Cerebellar nuclear complex (tissue), 1 donor: ENCODE measurements around the gene ME2.
"Not testable (repeated sequence)": the region's sequence is repeated elsewhere in the genome, so short reads cannot be mapped to it uniquely, and the experiment has no call there.

ENCODE experiments used
- DNase-seq, 2 experiments: peaks; one replicate each; lab custom pipeline; 2025; lab: John Stamatoyannopoulos, UW

The ME2 gene

GRCh38 chr18:50973367-50974126 lies 94.6 kb downstream of the ME2 start:
- DNase-seq = no peak

- no peak for DNase-seq
Observed at GRCh38 chr18:50977037-50977760, 98.3 kb downstream of the ME2 start.

- DNase-seq = no peak
Observed at GRCh38 chr18:50981381-50981780, 102.5 kb downstream of the ME2 start.

GRCh38 chr18:50982086-50982801 lies 103.3 kb downstream of the ME2 start:
- no peak for DNase-seq

GRCh38 chr18:50982802-50983179 lies 103.9 kb downstream of the ME2 start:
- DNase-seq = no peak

- peak; percentile 27 to 38 for DNase-seq
Observed at GRCh38 chr18:50986360-50987087, 107.6 kb downstream of the ME2 start.

GRCh38 chr18:50987261-50987660 lies 108.3 kb downstream of the ME2 start:
- no peak for DNase-seq

GRCh38 chr18:50989711-50990110 lies 110.8 kb downstream of the ME2 start:
- DNase-seq = no peak

GRCh38 chr18:50992351-50992762 lies 113.4 kb downstream of the ME2 start:
- no peak for DNase-seq

GRCh38 chr18:50994031-50994430 lies 115.1 kb downstream of the ME2 start:
- DNase-seq = no peak

GRCh38 chr18:51003174-51003573 lies 124.3 kb downstream of the ME2 start:
- DNase-seq = not testable (repeated sequence)
